ENCODE data around the gene DEGS1. TPM values are rescaled to one million over a fixed set of nuclear protein-coding genes. Genes with fewer than 3 reads are reported as not detected.

DEGS1 gene
- total RNA-seq, 1 experiment from 2014 or later: 39.2 TPM

GRCh38 chr1:224138198-224138597 is 44.8 kb upstream of the DEGS1 start:
- peaks cover 3% of the 10 kb centered on the region; the same call in 1 of the 2 replicates for H3K4me1 ChIP-seq
- no peak for DNase-seq
- H3K9me3 ChIP-seq: no peaks in the 10 kb centered on the region
- Mint-ChIP-seq H3K4me3 (ENCODE audit: unreplicated experiment) (no peak overlapping the region), H3K36me3 (ENCODE audit: insufficient read depth, unreplicated experiment) (peaks cover 60% of the 10 kb centered on the region), H3K27ac (ENCODE audit: unreplicated experiment) (no peak overlapping the region), H3K4me1 (ENCODE audit: low read depth, unreplicated experiment) (no peaks in the 10 kb centered on the region), H3K27me3 (ENCODE audit: insufficient read depth, unreplicated experiment) (no peaks in the 10 kb centered on the region), H3K9me3 (ENCODE audit: unreplicated experiment) (no peaks in the 10 kb centered on the region)
- BruUV-seq (replicated peaks): no TSS peak
- H3K4me3 ChIP-seq (ENCODE audit: low read depth, low read length): no peak overlapping the region
- no peaks in the 10 kb centered on the region for H3K27me3 ChIP-seq (replicated peaks; ENCODE audit: control insufficient read depth, insufficient read depth, low read length)
- TF ChIP-seq, protein P1, sequence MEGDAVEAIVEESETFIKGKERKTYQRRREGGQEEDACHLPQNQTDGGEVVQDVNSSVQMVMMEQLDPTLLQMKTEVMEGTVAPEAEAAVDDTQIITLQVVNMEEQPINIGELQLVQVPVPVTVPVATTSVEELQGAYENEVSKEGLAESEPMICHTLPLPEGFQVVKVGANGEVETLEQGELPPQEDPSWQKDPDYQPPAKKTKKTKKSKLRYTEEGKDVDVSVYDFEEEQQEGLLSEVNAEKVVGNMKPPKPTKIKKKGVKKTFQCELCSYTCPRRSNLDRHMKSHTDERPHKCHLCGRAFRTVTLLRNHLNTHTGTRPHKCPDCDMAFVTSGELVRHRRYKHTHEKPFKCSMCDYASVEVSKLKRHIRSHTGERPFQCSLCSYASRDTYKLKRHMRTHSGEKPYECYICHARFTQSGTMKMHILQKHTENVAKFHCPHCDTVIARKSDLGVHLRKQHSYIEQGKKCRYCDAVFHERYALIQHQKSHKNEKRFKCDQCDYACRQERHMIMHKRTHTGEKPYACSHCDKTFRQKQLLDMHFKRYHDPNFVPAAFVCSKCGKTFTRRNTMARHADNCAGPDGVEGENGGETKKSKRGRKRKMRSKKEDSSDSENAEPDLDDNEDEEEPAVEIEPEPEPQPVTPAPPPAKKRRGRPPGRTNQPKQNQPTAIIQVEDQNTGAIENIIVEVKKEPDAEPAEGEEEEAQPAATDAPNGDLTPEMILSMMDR (IDR thresholded peaks at IDR 0.05; ENCODE audit: insufficient read depth in 1 of 2, low read depth in 1 of 2, low read length in 1 of 2, severe bottlenecking in 1 of 2, unreplicated experiment in 1 of 2): no peak
- intact Hi-C loops (cut with micrococcal nuclease; ENCODE audit: unreplicated experiment): no loop called here
- H3K36me3 ChIP-seq (ENCODE audit: control insufficient read depth, insufficient read depth, low read length): no peaks in the 10 kb centered on the region; the same call in 1 of the 2 replicates
- CTCF ChIA-PET: no interaction called here
- POLR2A ChIA-PET: no interaction called here

DNA sequence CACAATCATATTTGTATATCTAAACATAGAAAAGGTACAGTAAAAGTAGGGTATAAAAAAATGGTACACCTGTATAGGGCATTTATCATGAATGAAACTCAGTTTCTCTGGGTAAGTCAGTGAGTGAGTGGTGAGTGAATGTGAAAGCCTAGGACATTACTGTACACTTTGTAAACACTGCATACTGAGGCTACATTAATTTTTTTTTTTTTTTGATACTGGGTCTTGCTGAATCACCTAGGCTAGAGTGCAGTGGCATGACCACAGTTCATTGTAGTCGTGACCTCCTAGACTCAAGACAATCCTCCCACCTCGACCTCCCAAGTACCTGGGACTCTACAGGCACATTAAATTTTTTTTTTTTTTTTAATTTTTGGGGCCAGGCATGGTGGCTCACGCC is 41.3 kb upstream of the DEGS1 start:
- no peaks in the 10 kb centered on the region for H3K4me1 Mint-ChIP-seq (ENCODE audit: low read depth, unreplicated experiment)
- no peaks in the 10 kb centered on the region for H3K9me3 Mint-ChIP-seq (ENCODE audit: unreplicated experiment)
- Histone ChIP-seq H3K4me1 (no peaks in the 10 kb centered on the region), H3K9me3 (no peaks in the 10 kb centered on the region), H3K27me3 (replicated peaks; ENCODE audit: control insufficient read depth, insufficient read depth, low read length) (no peaks in the 10 kb centered on the region), H3K36me3 (ENCODE audit: control insufficient read depth, insufficient read depth, low read length) (no peaks in the 10 kb centered on the region; the same call in 1 of the 2 replicates), H3K4me3 (ENCODE audit: low read depth, low read length) (no peak overlapping the region)
- POLR2A ChIA-PET: no interaction called here
- intact Hi-C loops (cut with micrococcal nuclease; ENCODE audit: unreplicated experiment): no loop called here
- no peaks in the 10 kb centered on the region for H3K27me3 Mint-ChIP-seq (ENCODE audit: insufficient read depth, unreplicated experiment)
- TF ChIP-seq, protein P1 (IDR thresholded peaks at IDR 0.05; ENCODE audit: insufficient read depth in 1 of 2, low read depth in 1 of 2, low read length in 1 of 2, severe bottlenecking in 1 of 2, unreplicated experiment in 1 of 2): no peak
- H3K27ac Mint-ChIP-seq (ENCODE audit: unreplicated experiment): no peak overlapping the region
- H3K36me3 Mint-ChIP-seq (ENCODE audit: insufficient read depth, unreplicated experiment): peaks cover 56% of the 10 kb centered on the region
- CTCF ChIA-PET: no interaction called here
- no peak overlapping the region for H3K4me3 Mint-ChIP-seq (ENCODE audit: unreplicated experiment)
- no peak for DNase-seq
- no TSS peak for BruUV-seq (replicated peaks)

DNA sequence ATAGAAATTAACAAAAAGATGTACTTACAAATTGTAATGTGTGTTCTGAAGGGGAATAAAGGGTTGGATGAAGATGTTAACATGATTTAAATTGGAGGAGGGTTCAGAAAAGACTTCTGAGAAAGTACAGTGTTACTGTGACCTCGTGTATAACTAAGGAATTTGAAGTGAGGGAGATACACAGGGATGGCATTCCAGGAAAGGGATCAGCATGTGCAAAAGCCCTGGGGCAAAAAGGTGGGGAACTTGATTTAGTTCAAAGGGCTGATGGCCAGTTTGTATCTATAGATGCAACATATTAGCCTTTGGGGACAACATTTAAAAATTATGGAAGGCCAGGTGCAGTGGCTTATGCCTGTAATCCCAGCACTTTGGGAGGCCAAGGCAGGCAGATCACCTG is 33.3 kb upstream of the DEGS1 start:
- H3K4me1 ChIP-seq: 0 out of 2 replicates have a peak, but pooled peaks cover 7% of the 10 kb centered on the region
- no TSS peak for BruUV-seq (replicated peaks)
- ChIA-PET CTCF (no interaction called here), POLR2A (no interaction called here)
- H3K27ac Mint-ChIP-seq (ENCODE audit: unreplicated experiment): no peak overlapping the region
- no peaks in the 10 kb centered on the region for H3K9me3 ChIP-seq
- H3K9me3 Mint-ChIP-seq (ENCODE audit: unreplicated experiment): no peaks in the 10 kb centered on the region
- peaks cover 13% of the 10 kb centered on the region for H3K36me3 Mint-ChIP-seq (ENCODE audit: insufficient read depth, unreplicated experiment)
- intact Hi-C loops (cut with micrococcal nuclease; ENCODE audit: unreplicated experiment): no loop called here
- DNase-seq: peak; percentile 30 to 66
- H3K27me3 ChIP-seq (replicated peaks; ENCODE audit: control insufficient read depth, insufficient read depth, low read length): no peaks in the 10 kb centered on the region
- no peaks in the 10 kb centered on the region for H3K27me3 Mint-ChIP-seq (ENCODE audit: insufficient read depth, unreplicated experiment)
- no peak overlapping the region for H3K4me3 Mint-ChIP-seq (ENCODE audit: unreplicated experiment)
- H3K4me3 ChIP-seq (ENCODE audit: low read depth, low read length): no peak overlapping the region
- TF ChIP-seq, protein P1 (IDR thresholded peaks at IDR 0.05; ENCODE audit: insufficient read depth in 1 of 2, low read depth in 1 of 2, low read length in 1 of 2, severe bottlenecking in 1 of 2, unreplicated experiment in 1 of 2): no peak
- no peaks in the 10 kb centered on the region; the same call in 1 of the 2 replicates for H3K36me3 ChIP-seq (ENCODE audit: control insufficient read depth, insufficient read depth, low read length)
- H3K4me1 Mint-ChIP-seq (ENCODE audit: low read depth, unreplicated experiment): peaks cover 13% of the 10 kb centered on the region
